ENCODE measurements around the gene PXN.

GRCh38 chr12:120267736-120268135 lies 2.2 kb upstream of the PXN start:
- TF ChIP-seq CTCF (IDR thresholded peaks at IDR 0.05) = no peak
- no peak for TF ChIP-seq POLR2A (IDR thresholded peaks at IDR 0.05)
